IMR-90 (cell line): ENCODE data around the gene FLVCR1. TPM values are rescaled to one million over a fixed set of nuclear protein-coding genes. Genes with fewer than 3 reads are reported as not detected.

ENCODE experiments used
- ATAC-seq: fragments of 200-7000 bp; cut with Tn5 transposase; 2 replicates; pipeline ENCODE4 v1.9.1; 2020; ENCODE audit warnings: low read depth, mild to moderate bottlenecking, moderate library complexity
- BruUV-seq: library from RNA; stranded (reverse); fragments of 400-500 nt; replicated peaks from 2 replicates; lab custom pipeline; 2021; lab: Mats Ljungman, UMichigan
- CTCF ChIA-PET: fragments of 300-600 bp; formaldehyde crosslinking; extraction: SDS; loops from one replicate; lab custom pipeline; 2021; ENCODE audit warnings: antibody characterized with exemption; lab: Yijun Ruan, JAX
- POLR2A ChIA-PET: fragments of 300-600 bp; sonication (Branson Sonifier 250); formaldehyde crosslinking; loops from one replicate; lab custom pipeline; 2022; ENCODE audit warnings: antibody characterized with exemption; ENCODE audit not compliant: unreplicated experiment; lab: Charles Lee
- DNase-seq: peaks from one replicate; pipeline ENCODE4 v3.0.0; 2013
- H2AFZ ChIP-seq: replicated peaks from 2 replicates; pipeline ENCODE3; 2013; ENCODE audit warnings: low read length, mild to moderate bottlenecking; ENCODE audit not compliant: poor library complexity
- H2AK5ac ChIP-seq: 2 replicates; pipeline ENCODE4 v1.6.1; 2013; ENCODE audit warnings: low read depth, low read length, inconsistent platforms
- H2AK9ac ChIP-seq: replicated peaks from 2 replicates; pipeline ENCODE3; 2013; ENCODE audit warnings: mild to moderate bottlenecking, low read depth, low read length, moderate library complexity; ENCODE audit not compliant: poor library complexity
- H2BK120ac ChIP-seq: 2 replicates; pipeline ENCODE4 v1.6.1; 2013; ENCODE audit warnings: low read depth, low read length, inconsistent platforms
- H2BK15ac ChIP-seq: 3 replicates; pipeline ENCODE4 v1.6.1; 2013; ENCODE audit warnings: low read depth, low read length, inconsistent platforms
- H2BK20ac ChIP-seq: 2 replicates; pipeline ENCODE4 v1.6.1; 2013; ENCODE audit warnings: low read depth, mild to moderate bottlenecking, inconsistent platforms, low read length, moderate library complexity
- H2BK5ac ChIP-seq: 2 replicates; pipeline ENCODE4 v1.6.1; 2013; ENCODE audit warnings: mild to moderate bottlenecking, low read depth, low read length, inconsistent platforms; ENCODE audit not compliant: poor library complexity, severe bottlenecking
- H3K14ac ChIP-seq: replicated peaks from 2 replicates; pipeline ENCODE4 v1.6.1; 2013; ENCODE audit warnings: low read depth, low read length, inconsistent platforms
- H3K18ac ChIP-seq: 2 replicates; pipeline ENCODE4 v1.6.1; 2013; ENCODE audit warnings: low read depth, low read length, control low read depth
- H3K23ac ChIP-seq: 2 replicates; pipeline ENCODE4 v1.6.1; 2013; ENCODE audit warnings: low read depth, low read length, inconsistent platforms
- H3K27ac ChIP-seq: 2 replicates; pipeline ENCODE4 v1.5.1; 2013; ENCODE audit warnings: mild to moderate bottlenecking, control low read depth, low read length; ENCODE audit not compliant: insufficient read depth
- H3K27me3 ChIP-seq: 2 replicates; pipeline ENCODE4 v1.6.1; 2013; ENCODE audit warnings: low read length; ENCODE audit not compliant: control insufficient read depth, insufficient read depth
- H3K36me3 ChIP-seq: 2 replicates; pipeline ENCODE4 v1.6.1; 2013; ENCODE audit warnings: low read length, mixed read lengths; ENCODE audit not compliant: control insufficient read depth, insufficient read depth
- H3K4ac ChIP-seq: 2 replicates; pipeline ENCODE4 v1.6.1; 2013; ENCODE audit warnings: low read depth, low read length, inconsistent platforms
- H3K4me1 ChIP-seq: 2 replicates; pipeline ENCODE4 v1.6.1; 2013; ENCODE audit warnings: low read length, mixed read lengths; ENCODE audit not compliant: control insufficient read depth, insufficient read depth
- H3K4me2 ChIP-seq: 2 replicates; pipeline ENCODE4 v1.6.1; 2013; ENCODE audit warnings: low read depth, mild to moderate bottlenecking, control low read depth, low read length, moderate library complexity
- H3K4me3 ChIP-seq: 2 replicates; pipeline ENCODE4 v1.5.1; 2013; ENCODE audit warnings: low read depth, mild to moderate bottlenecking, control low read depth, low read length, moderate library complexity; ENCODE audit not compliant: insufficient read depth
- H3K56ac ChIP-seq: 2 replicates; pipeline ENCODE4 v1.6.1; 2013; ENCODE audit warnings: low read length, inconsistent platforms; ENCODE audit not compliant: insufficient read depth; ENCODE audit errors: extremely low read depth
- H3K79me1 ChIP-seq, 2 experiments: 2 replicates each; pipeline ENCODE4 v1.6.1; 2013; ENCODE audit warnings: low read length in 2 of 2, inconsistent platforms in 1 of 2, low read depth in 1 of 2
- H3K9ac ChIP-seq: 2 replicates; pipeline ENCODE4 v1.6.1; 2013; ENCODE audit warnings: low read depth, low read length, control low read depth
- H3K9me1 ChIP-seq: 2 replicates; pipeline ENCODE4 v1.6.1; 2013; ENCODE audit warnings: low read length, inconsistent platforms; ENCODE audit not compliant: insufficient read depth
- H3K9me3 ChIP-seq: 2 replicates; pipeline ENCODE4 v1.6.1; 2013; ENCODE audit warnings: low read length; ENCODE audit not compliant: control insufficient read depth, insufficient read depth
- H4K20me1 ChIP-seq: 2 replicates; pipeline ENCODE4 v1.6.1; 2013; ENCODE audit warnings: low read length, inconsistent platforms; ENCODE audit not compliant: insufficient read depth
- H4K5ac ChIP-seq: 2 replicates; pipeline ENCODE4 v1.6.1; 2013; ENCODE audit warnings: mild to moderate bottlenecking, low read depth, low read length, control low read depth
- H4K8ac ChIP-seq, 2 experiments: 2 replicates each; pipeline ENCODE4 v1.6.1; 2013; ENCODE audit warnings: low read depth in 2 of 2, low read length in 2 of 2, control low read depth in 1 of 2, inconsistent platforms in 1 of 2
- H4K91ac ChIP-seq: 2 replicates; pipeline ENCODE4 v1.6.1; 2013; ENCODE audit warnings: low read depth, low read length, inconsistent platforms; ENCODE audit not compliant: insufficient read depth
- CHD1 ChIP-seq: IDR thresholded peaks from 2 replicates; pipeline ENCODE4 v1.6.1; 2012; ENCODE audit warnings: low read depth, low read length, improper control_type of control experiment
- FOS ChIP-seq: fragments of 150-350 bp; IDR thresholded peaks from 2 replicates; pipeline ENCODE4 v1.6.1; 2016; ENCODE audit warnings: low read depth, low read length
- MAFK ChIP-seq: IDR thresholded peaks from 2 replicates; pipeline ENCODE4 v1.6.1; 2012; ENCODE audit warnings: low read depth, low read length, improper control_type of control experiment
- MAZ ChIP-seq: IDR thresholded peaks from 2 replicates; pipeline ENCODE4 v1.6.1; 2012; ENCODE audit warnings: low read depth, mild to moderate bottlenecking, low read length, improper control_type of control experiment, moderate library complexity, borderline replicate concordance
- MXI1 ChIP-seq: IDR thresholded peaks from 2 replicates; pipeline ENCODE4 v1.6.1; 2012; ENCODE audit warnings: low read depth, mild to moderate bottlenecking, low read length, moderate library complexity, borderline replicate concordance
- NFE2L2 ChIP-seq: fragments of 150-350 bp; IDR thresholded peaks from 2 replicates; pipeline ENCODE4 v1.6.1; 2016; ENCODE audit warnings: low read depth, mild to moderate bottlenecking, low read length
- RAD21 ChIP-seq: IDR thresholded peaks from 2 replicates; pipeline ENCODE4 v1.6.1; 2012; ENCODE audit warnings: low read length, improper control_type of control experiment
- RFX5 ChIP-seq: IDR thresholded peaks from 2 replicates; pipeline ENCODE4 v1.8.0; 2012; ENCODE audit warnings: low read depth, mild to moderate bottlenecking, low read length, moderate library complexity
- WGBS, 2 experiments: methylation state at CpG; one replicate each; pipeline versions ENCODE4 v1.1.5 to v1.1.7; 2013; ENCODE audit warnings: missing lambda C conversion rate in 2 of 2; ENCODE audit not compliant: insufficient read length in 1 of 2; ENCODE audit errors: extremely low coverage in 2 of 2; 5-methylcytosine and 5-hydroxymethylcytosine counted together
- dilution Hi-C: fragments of 300-500 bp; cut with HindIII; formaldehyde crosslinking; loops from one replicate; pipeline ENCODE4 v1.14.3; 2018; ENCODE audit warnings: low sequenced_read_pairs; ENCODE audit not compliant: unreplicated experiment
- in situ Hi-C: fragments of 300-500 bp; cut with MboI; formaldehyde crosslinking; loops from 3 replicates; pipeline ENCODE4 v1.14.3; 2019; ENCODE audit warnings: low sequenced_read_pairs, inconsistent platforms, mixed read lengths
- intact Hi-C: fragments of 100-400 bp; cut with micrococcal nuclease; formaldehyde crosslinking; loops from 2 replicates; pipeline ENCODE4 v1.10.0; 2022
- polyA plus RNA-seq, 3 experiments: library from polyadenylated mRNA; depleted of rRNA; stranded (reverse); fragments of >200 nt; gene quantifications; 2 replicates each; pipeline ENCODE4 v1.2.3, GENCODE V29; 2012; ENCODE audit warnings: low replicate concordance in 1 of 3
- total RNA-seq: library from RNA; depleted of rRNA; stranded (reverse); fragments of >200 nt; gene quantifications from 2 replicates; pipeline ENCODE4 v1.2.3, GENCODE V29; 2012
- TF ChIP-seq, protein P1 (sequence below): fragments of 150-350 bp; IDR thresholded peaks from 2 replicates; pipeline ENCODE4 v1.6.1; 2016; ENCODE audit warnings: low read depth, mild to moderate bottlenecking, low read length, moderate library complexity, borderline replicate concordance
- TF ChIP-seq, protein P2 (sequence below): fragments of 150-350 bp; IDR thresholded peaks from 2 replicates; pipeline ENCODE4 v1.6.1; 2017; ENCODE audit warnings: mild to moderate bottlenecking, antibody characterized with exemption, low read length, low read depth
- TF ChIP-seq, protein P3 (sequence below): conservative IDR thresholded peaks from 2 replicates; pipeline ENCODE4 v1.5.1; 2012; ENCODE audit warnings: mild to moderate bottlenecking, low read depth, low read length, improper control_type of control experiment

FLVCR1 gene
- total and polyA plus RNA-seq, 2 of the 4 experiments (the other 2 are of a cell fraction): 2.4 to 3.9 TPM

DNA sequence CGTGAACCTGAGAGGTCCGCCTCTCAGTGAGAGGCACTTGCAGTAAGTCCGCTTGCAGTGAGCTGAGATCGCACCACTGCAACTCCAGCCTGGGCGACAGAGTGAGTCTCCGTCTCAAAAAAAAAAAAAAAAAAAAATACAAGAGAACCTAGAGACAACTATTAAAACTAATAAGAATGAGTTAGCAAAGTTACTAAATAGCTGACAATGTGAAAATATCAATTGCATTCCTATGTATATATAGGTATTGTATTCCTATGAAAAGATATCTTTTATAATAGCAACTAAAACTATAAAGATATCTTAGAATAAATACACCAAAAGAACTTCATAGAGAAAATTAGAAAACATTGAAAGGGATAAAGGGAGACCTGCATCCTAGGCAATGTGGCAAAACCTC is 20.3 kb downstream of the FLVCR1 start:
- Histone ChIP-seq H3K36me3 (peaks cover 9% of the 10 kb centered on the region; the same call in 1 of the 2 replicates), H3K79me1 (no peaks in the 10 kb centered on the region), H2AK9ac (no peak overlapping the region), H4K8ac (no peak overlapping the region), H3K27ac (no peak overlapping the region), H3K4me2 (no peak overlapping the region), H3K4me3 (no peak overlapping the region), H3K18ac (no peak overlapping the region), H4K5ac (no peak overlapping the region), H3K9ac (no peak overlapping the region), H2AK5ac (no peak overlapping the region), H2AFZ (no peak overlapping the region), H2BK5ac (no peak overlapping the region), H4K91ac (no peak overlapping the region), H2BK20ac (no peak overlapping the region), H3K4ac (no peak overlapping the region), H3K27me3 (no peaks in the 10 kb centered on the region), H2BK120ac (no peak overlapping the region), H2BK15ac (no peak overlapping the region), H3K4me1 (no peaks in the 10 kb centered on the region), H4K20me1 (no peaks in the 10 kb centered on the region), H3K56ac (no peak overlapping the region), H3K9me3 (no peaks in the 10 kb centered on the region), H3K23ac (no peak overlapping the region), H3K9me1 (no peaks in the 10 kb centered on the region), H3K14ac (no peak overlapping the region)
- in situ Hi-C loops (no loop called here), intact Hi-C loops (no loop called here), dilution Hi-C loops (no loop called here)
- TF ChIP-seq MAFK: no peak
- no peak for TF ChIP-seq RAD21
- no peak for TF ChIP-seq CHD1
- no peak for TF ChIP-seq RFX5
- TF ChIP-seq, protein P1, sequence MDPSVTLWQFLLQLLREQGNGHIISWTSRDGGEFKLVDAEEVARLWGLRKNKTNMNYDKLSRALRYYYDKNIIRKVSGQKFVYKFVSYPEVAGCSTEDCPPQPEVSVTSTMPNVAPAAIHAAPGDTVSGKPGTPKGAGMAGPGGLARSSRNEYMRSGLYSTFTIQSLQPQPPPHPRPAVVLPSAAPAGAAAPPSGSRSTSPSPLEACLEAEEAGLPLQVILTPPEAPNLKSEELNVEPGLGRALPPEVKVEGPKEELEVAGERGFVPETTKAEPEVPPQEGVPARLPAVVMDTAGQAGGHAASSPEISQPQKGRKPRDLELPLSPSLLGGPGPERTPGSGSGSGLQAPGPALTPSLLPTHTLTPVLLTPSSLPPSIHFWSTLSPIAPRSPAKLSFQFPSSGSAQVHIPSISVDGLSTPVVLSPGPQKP: no peak
- no peak for TF ChIP-seq MAZ
- no peak for TF ChIP-seq MXI1
- TF ChIP-seq, protein P2, sequence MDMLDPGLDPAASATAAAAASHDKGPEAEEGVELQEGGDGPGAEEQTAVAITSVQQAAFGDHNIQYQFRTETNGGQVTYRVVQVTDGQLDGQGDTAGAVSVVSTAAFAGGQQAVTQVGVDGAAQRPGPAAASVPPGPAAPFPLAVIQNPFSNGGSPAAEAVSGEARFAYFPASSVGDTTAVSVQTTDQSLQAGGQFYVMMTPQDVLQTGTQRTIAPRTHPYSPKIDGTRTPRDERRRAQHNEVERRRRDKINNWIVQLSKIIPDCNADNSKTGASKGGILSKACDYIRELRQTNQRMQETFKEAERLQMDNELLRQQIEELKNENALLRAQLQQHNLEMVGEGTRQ: no peak
- TF ChIP-seq, protein P3, sequence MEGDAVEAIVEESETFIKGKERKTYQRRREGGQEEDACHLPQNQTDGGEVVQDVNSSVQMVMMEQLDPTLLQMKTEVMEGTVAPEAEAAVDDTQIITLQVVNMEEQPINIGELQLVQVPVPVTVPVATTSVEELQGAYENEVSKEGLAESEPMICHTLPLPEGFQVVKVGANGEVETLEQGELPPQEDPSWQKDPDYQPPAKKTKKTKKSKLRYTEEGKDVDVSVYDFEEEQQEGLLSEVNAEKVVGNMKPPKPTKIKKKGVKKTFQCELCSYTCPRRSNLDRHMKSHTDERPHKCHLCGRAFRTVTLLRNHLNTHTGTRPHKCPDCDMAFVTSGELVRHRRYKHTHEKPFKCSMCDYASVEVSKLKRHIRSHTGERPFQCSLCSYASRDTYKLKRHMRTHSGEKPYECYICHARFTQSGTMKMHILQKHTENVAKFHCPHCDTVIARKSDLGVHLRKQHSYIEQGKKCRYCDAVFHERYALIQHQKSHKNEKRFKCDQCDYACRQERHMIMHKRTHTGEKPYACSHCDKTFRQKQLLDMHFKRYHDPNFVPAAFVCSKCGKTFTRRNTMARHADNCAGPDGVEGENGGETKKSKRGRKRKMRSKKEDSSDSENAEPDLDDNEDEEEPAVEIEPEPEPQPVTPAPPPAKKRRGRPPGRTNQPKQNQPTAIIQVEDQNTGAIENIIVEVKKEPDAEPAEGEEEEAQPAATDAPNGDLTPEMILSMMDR: no peak
- no peak for TF ChIP-seq NFE2L2
- TF ChIP-seq FOS: no peak
- DNase-seq (no peak), ATAC-seq (no peak)
- ChIA-PET CTCF (interaction anchor here (0.5 kb wide), 1 partner anchor 536 kb away, joined by 5 read pairs; no protein-coding TSS in a partner anchor), POLR2A (no interaction called here)
- no CpG with 5 or more reads among the region's 6 CpGs for WGBS, 2 experiments
- no TSS peak for BruUV-seq
